Pancreas (tissue), 10 donors: ENCODE data around the gene MEAF6. TPM values are rescaled to one million over a fixed set of nuclear protein-coding genes. Genes with fewer than 3 reads are reported as not detected.

Source experiments
- ATAC-seq, 4 donors: fragments of 200-7000 bp; cut with Tn5 transposase; one replicate each; pipeline versions ENCODE4 v1.8.0 to v1.9.1; 2020; ENCODE audit warnings: mild to moderate bottlenecking in 4 of 4, moderate library complexity in 4 of 4
- DNase-seq, 6 donors: peaks; one replicate each; pipeline ENCODE4 v3.0.0-alpha.2; 2020
- FAIRE-seq: peaks from 2 replicates; lab custom pipeline; 2012; peaks lifted over from hg19 to GRCh38; lab: Jason Lieb, UNC
- H3K27ac ChIP-seq, 4 donors: fragments of 200-600 bp; sonication (generic); 1 replicate in 3 of 4; 2 replicates in 1 of 4; pipeline versions ENCODE4 v1.5.0 to v1.8.0; 2020
- H3K27me3 ChIP-seq, 4 donors: fragments of 200-600 bp; one replicate each; pipeline ENCODE4 v1.8.0; 2021
- H3K36me3 ChIP-seq, 3 donors: fragments of 200-600 bp; sonication (generic) in 1 of 3; one replicate each; pipeline versions ENCODE4 v1.5.0 to v1.8.0; 2020 to 2021
- H3K4me1 ChIP-seq, 3 donors: fragments of 200-600 bp; one replicate each; pipeline ENCODE4 v1.8.0; 2021
- H3K4me3 ChIP-seq, 4 donors: fragments of 200-600 bp; sonication (generic) in 2 of 4; one replicate each; pipeline versions ENCODE4 v1.5.0 to v1.8.0; 2020 to 2021
- H3K9me3 ChIP-seq, 4 donors: fragments of 200-600 bp; one replicate each; pipeline ENCODE4 v1.8.0; 2021
- CTCF ChIP-seq, 4 donors: fragments of 200-600 bp; sonication (generic) in 3 of 4; IDR thresholded peaks; one replicate each; pipeline versions ENCODE4 v1.5.0 to v1.8.0; 2021; ENCODE audit warnings: antibody characterized with exemption in 4 of 4
- WGBS, 2 donors: extraction: QIAGEN DNeasy Blood & Tissue Kit; methylation state at CpG; one replicate each; pipeline ENCODE4 v1.1.7; 2013; 5-methylcytosine and 5-hydroxymethylcytosine counted together
- intact Hi-C, 3 donors: fragments of 100-400 bp; cut with DNase I; formaldehyde crosslinking; loops; one replicate each; pipeline versions ENCODE4 v1.11.1 to v1.14.2; 2022
- polyA plus RNA-seq, 2 donors: library from polyadenylated mRNA; stranded (reverse); fragments of 200-250 nt; gene quantifications; one replicate each; pipeline ENCODE4 v1.2.3, GENCODE V29; 2013
- total RNA-seq, 6 donors: library from RNA; stranded (reverse); fragmentation: NEBNext Ultra II Directional in 4 of 6; extraction: Animal tissue kit (Norgen Biotek cat#: 25700) in 4 of 6; gene quantifications; one replicate each; pipeline versions ENCODE4 v1.2.1 to v1.2.4, GENCODE V29; 2021 to 2023
- donor health status: healthy with polysubstance abuse.
- donor health status: DM: no; HTN: no; CAD: no; lungs with moderate emphysema.
- donor health status: DM: no; HTN: no; CAD: no.
- donor health status: control.
- donor health status: control.
- donor health status: Bipolar disorder and iron deficiency.
- donor health status: DM: yes; HTN: yes; CAD: no.
- donor health status: DM: no; HTN: no; CAD: no.
- donor health status: DM: no; HTN: no; CAD: no.
- donor health status: DM: yes; HTN: yes; CAD: no.

MEAF6 gene
- total and polyA plus RNA-seq, 8 donors: 26.1 to 59.8 (median 28.3) TPM

GRCh38 chr1:37472994-37473393, 41.6 kb downstream of the MEAF6 start:
- WGBS, 2 donors: 81% methylated on average over 1 of the region's 1 CpG
- Histone ChIP-seq H3K27me3 (no peaks in the 10 kb centered on the region), H3K27ac (no peak overlapping the region), H3K4me1 (peaks cover 17 to 23% (median 23%) of the 10 kb centered on the region in 3 donors), H3K9me3 (no peaks in the 10 kb centered on the region), H3K36me3 (no peaks in the 10 kb centered on the region), H3K4me3 (no peak overlapping the region)
- ATAC-seq: no peak
- DNase-seq: no peak
- intact Hi-C loops: no loop called here
- no peak for TF ChIP-seq CTCF (IDR thresholded peaks at IDR 0.05)
- no peak for FAIRE-seq

- intact Hi-C loops: no loop called here
- H3K27me3 ChIP-seq: no peaks in the 10 kb centered on the region
- no peaks in the 10 kb centered on the region for H3K9me3 ChIP-seq
- ATAC-seq (no peak), FAIRE-seq (no peak), DNase-seq (no peak)
- peak overlapping the region; percentile 67 to 93 (median 80) for H3K27ac ChIP-seq
- no peaks in the 10 kb centered on the region for H3K36me3 ChIP-seq
- 79 to 89% methylated on average over 7 of the region's 7 CpGs for WGBS, 2 donors
- no peak for TF ChIP-seq CTCF (IDR thresholded peaks at IDR 0.05)
- H3K4me1 ChIP-seq: peaks cover 10 to 19% (median 16%) of the 10 kb centered on the region in 3 donors
- no peak overlapping the region for H3K4me3 ChIP-seq
Measured at GRCh38 chr1:37472281-37472680, 42.3 kb downstream of the MEAF6 start.

GRCh38 chr1:37471345-37472231, 43.0 kb downstream of the MEAF6 start:
- H3K36me3 ChIP-seq: no peaks in the 10 kb centered on the region
- DNase-seq: peak in 5 of 6 donors; percentile 69 to 83 (median 78)
- H3K27me3 ChIP-seq: no peaks in the 10 kb centered on the region
- H3K9me3 ChIP-seq: no peaks in the 10 kb centered on the region
- FAIRE-seq: no peak
- peak; percentile 53 to 73 (median 59) for ATAC-seq
- 22 to 23% methylated on average over 13 of the region's 13 CpGs for WGBS, 2 donors
- no peak for TF ChIP-seq CTCF (IDR thresholded peaks at IDR 0.05)
- intact Hi-C loops: no loop called here
- H3K4me1 ChIP-seq: peaks cover 4 to 19% (median 11%) of the 10 kb centered on the region in 3 donors
- H3K27ac ChIP-seq: peak overlapping the region; percentile 67 to 93 (median 80)
- H3K4me3 ChIP-seq: peak overlapping the region in 2 of 4 donors; percentile 15 to 22

GRCh38 chr1:37469386-37469785, 45.2 kb downstream of the MEAF6 start:
- no peaks in the 10 kb centered on the region for H3K27me3 ChIP-seq
- 83 to 88% methylated on average over 3 of the region's 3 CpGs for WGBS, 2 donors
- no peak for ATAC-seq
- FAIRE-seq: no peak
- no peak overlapping the region for H3K4me3 ChIP-seq
- intact Hi-C loops: no loop called here
- H3K36me3 ChIP-seq: no peaks in the 10 kb centered on the region
- H3K9me3 ChIP-seq: no peaks in the 10 kb centered on the region
- peaks cover 4 to 28% (median 17%) of the 10 kb centered on the region in 3 donors for H3K4me1 ChIP-seq
- no peak overlapping the region for H3K27ac ChIP-seq
- no peak for DNase-seq
- TF ChIP-seq CTCF (IDR thresholded peaks at IDR 0.05): no peak

- ATAC-seq: no peak
- H3K9me3 ChIP-seq: no peaks in the 10 kb centered on the region
- no peak for FAIRE-seq
- H3K27me3 ChIP-seq: no peaks in the 10 kb centered on the region
- intact Hi-C loops: no loop called here
- no peaks in the 10 kb centered on the region for H3K36me3 ChIP-seq
- 82 to 85% methylated on average over 5 of the region's 5 CpGs for WGBS, 2 donors
- DNase-seq: no peak
- no peak for TF ChIP-seq CTCF (IDR thresholded peaks at IDR 0.05)
- H3K27ac ChIP-seq: no peak overlapping the region
- H3K4me3 ChIP-seq: no peak overlapping the region
- H3K4me1 ChIP-seq: peaks cover 4 to 28% (median 17%) of the 10 kb centered on the region in 3 donors
Measured at GRCh38 chr1:37468037-37468436, 46.5 kb downstream of the MEAF6 start.
